HEK293 (cell line): ENCODE measurements around the gene LMNTD2.

Experiments
- CTCF ChIP-seq: fragments of 450-650 bp; formaldehyde crosslinking; IDR thresholded peaks from 2 replicates; pipeline ENCODE4 v1.5.1; 2016; ENCODE audit warnings: missing biosample characterization, missing genetic modification characterization
- PATZ1 ChIP-seq: fragments of 450-650 bp; formaldehyde crosslinking; IDR thresholded peaks from 2 replicates; pipeline ENCODE4 v1.5.1; 2016; ENCODE audit warnings: missing biosample characterization, missing genetic modification characterization
- PRDM2 ChIP-seq: fragments of 450-650 bp; formaldehyde crosslinking; IDR thresholded peaks from 2 replicates; pipeline ENCODE4 v1.5.1; 2016; ENCODE audit warnings: missing biosample characterization, missing genetic modification characterization, borderline replicate concordance
- TCF7L2 ChIP-seq: IDR thresholded peaks from 2 replicates; pipeline ENCODE4 v1.6.1; 2011; ENCODE audit warnings: low read depth, mild to moderate bottlenecking, inconsistent platforms, low read length, moderate library complexity, borderline replicate concordance
- ZBTB21 ChIP-seq: fragments of 450-650 bp; formaldehyde crosslinking; IDR thresholded peaks from 2 replicates; pipeline ENCODE4 v1.5.1; 2017; ENCODE audit warnings: missing biosample characterization, missing genetic modification characterization
- ZBTB49 ChIP-seq: fragments of 450-650 bp; formaldehyde crosslinking; IDR thresholded peaks from 2 replicates; pipeline ENCODE4 v1.5.1; 2016; ENCODE audit warnings: missing biosample characterization, missing genetic modification characterization, low read depth
- ZNF26 ChIP-seq: fragments of 450-650 bp; formaldehyde crosslinking; IDR thresholded peaks from 2 replicates; pipeline ENCODE4 v1.5.1; 2016; ENCODE audit warnings: missing biosample characterization, missing genetic modification characterization
- ZNF274 ChIP-seq, 2 experiments: fragments of 200-500 bp in 1 of 2; fragments of 450-650 bp in 1 of 2; sonication (Bioruptor generic) in 1 of 2; formaldehyde crosslinking in 1 of 2; IDR thresholded peaks; 2 replicates each; pipeline versions ENCODE4 v1.5.1 to v1.6.1; 2014 to 2016; ENCODE audit warnings: borderline replicate concordance in 1 of 2, inconsistent platforms in 1 of 2, low read length in 1 of 2, missing biosample characterization in 1 of 2, missing genetic modification characterization in 1 of 2
- ZNF37A ChIP-seq: fragments of 450-650 bp; IDR thresholded peaks from 2 replicates; pipeline ENCODE4 v1.5.1; 2018; ENCODE audit warnings: missing biosample characterization, missing genetic modification characterization
- ZNF416 ChIP-seq: fragments of 450-650 bp; formaldehyde crosslinking; IDR thresholded peaks from 2 replicates; pipeline ENCODE4 v1.5.1; 2016; ENCODE audit warnings: missing biosample characterization, missing genetic modification characterization

GRCh38 chr11:506995-507726, 53.4 kb downstream of the LMNTD2 start, which contains the start of gene RNH1:
- TF ChIP-seq CTCF (tag by site-specific recombination) (no peak), PRDM2 (tag by site-specific recombination) (no peak), ZBTB21 (tag by site-specific recombination) (no peak), TCF7L2 (no peak), ZNF26 (tag by site-specific recombination) (no peak), ZNF37A (tag by site-specific recombination) (no peak), PATZ1 (tag by site-specific recombination) (no peak), ZNF416 (tag by site-specific recombination) (no peak), ZNF274 (IDR thresholded peaks at IDR 0.05; ENCODE audit: low read length) (no peak), ZNF274 (tag by site-specific recombination; IDR thresholded peaks at IDR 0.05; ENCODE audit: borderline replicate concordance) (no peak), ZBTB49 (tag by site-specific recombination) (no peak)
